GM21825 (cell line): ENCODE data around the gene COLEC12.

Source experiments
- ATAC-seq: cut with Tn5 transposase; IDR thresholded peaks from one replicate; pipeline ENCODE4 v1.9.1; 2021; ENCODE audit warnings: mild to moderate bottlenecking, moderate library complexity; ENCODE audit not compliant: unreplicated experiment

The COLEC12 gene

GRCh38 chr18:475202-476031, 25.1 kb downstream of the COLEC12 start:
- no peak for ATAC-seq

GRCh38 chr18:474416-474815, 26.1 kb downstream of the COLEC12 start:
- no peak for ATAC-seq

GRCh38 chr18:473802-474201, 26.7 kb downstream of the COLEC12 start:
- no peak for ATAC-seq

GRCh38 chr18:471716-472115, 28.8 kb downstream of the COLEC12 start:
- ATAC-seq: no peak

- no peak for ATAC-seq
Measured at GRCh38 chr18:470661-471501, 29.6 kb downstream of the COLEC12 start.

- no peak for ATAC-seq
Measured at GRCh38 chr18:468955-469790, 31.3 kb downstream of the COLEC12 start.

- no peak for ATAC-seq
Measured at GRCh38 chr18:463827-464541, 36.5 kb downstream of the COLEC12 start.

GRCh38 chr18:463403-463802, 37.1 kb downstream of the COLEC12 start:
- no peak for ATAC-seq

- no peak for ATAC-seq
Measured at GRCh38 chr18:461762-462161, 38.7 kb downstream of the COLEC12 start.

- ATAC-seq: no peak
Measured at GRCh38 chr18:460791-461190, 39.7 kb downstream of the COLEC12 start.

- no peak for ATAC-seq
Measured at GRCh38 chr18:459814-460593, 40.5 kb downstream of the COLEC12 start.

- ATAC-seq: no peak
Measured at GRCh38 chr18:457521-458412, 42.7 kb downstream of the COLEC12 start.

- ATAC-seq: no peak
Measured at GRCh38 chr18:457140-457519, 43.4 kb downstream of the COLEC12 start.

GRCh38 chr18:456361-457139, 44.0 kb downstream of the COLEC12 start:
- no peak for ATAC-seq

GRCh38 chr18:453400-453799, 47.1 kb downstream of the COLEC12 start:
- ATAC-seq: no peak

- ATAC-seq: no peak
Measured at GRCh38 chr18:452816-453215, 47.7 kb downstream of the COLEC12 start.

- ATAC-seq: no peak
Measured at GRCh38 chr18:449374-449773, 51.1 kb downstream of the COLEC12 start.
